Uterus (tissue), 2 donors: ENCODE results near the gene CGNL1.

Experiments
- POLR2A ChIP-seq, 2 donors: fragments of 450-650 bp; IDR thresholded peaks; one replicate each; pipeline ENCODE4 v1.6.1; 2016; ENCODE audit warnings: antibody characterized with exemption in 2 of 2, mild to moderate bottlenecking in 1 of 2, moderate library complexity in 1 of 2
- TF ChIP-seq, protein P1 (sequence below), 4 experiments: fragments of 200-600 bp in 2 of 4; fragments of 450-650 bp in 2 of 4; sonication (generic) in 2 of 4; IDR thresholded peaks; one replicate each; pipeline ENCODE4 v1.5.1; 2016 to 2019; ENCODE audit warnings: antibody characterized with exemption in 4 of 4, mild to moderate bottlenecking in 2 of 4, moderate library complexity in 1 of 4

DNA sequence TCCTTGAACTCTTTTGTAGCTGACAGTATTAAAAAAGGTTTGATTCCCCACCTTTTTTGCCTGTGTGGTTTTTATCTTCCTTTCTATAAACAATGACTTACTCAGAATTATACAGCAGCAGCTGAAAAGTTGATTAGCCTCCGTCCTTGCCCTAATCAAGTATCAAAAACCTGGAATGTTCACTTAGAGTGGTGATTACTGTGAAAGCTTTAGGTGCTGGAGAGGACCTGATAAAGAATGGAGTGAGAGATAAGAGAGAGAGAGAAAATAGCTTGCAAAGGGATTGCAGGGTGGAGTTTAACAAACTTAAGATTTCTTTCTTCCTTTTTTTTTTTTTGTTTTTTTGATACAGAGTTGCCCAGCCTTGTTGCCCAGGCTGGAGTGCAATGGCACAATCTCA, 6.7 kb downstream of the CGNL1 start:
- TF ChIP-seq POLR2A (IDR thresholded peaks at IDR 0.05): no peak
- TF ChIP-seq, protein P1, sequence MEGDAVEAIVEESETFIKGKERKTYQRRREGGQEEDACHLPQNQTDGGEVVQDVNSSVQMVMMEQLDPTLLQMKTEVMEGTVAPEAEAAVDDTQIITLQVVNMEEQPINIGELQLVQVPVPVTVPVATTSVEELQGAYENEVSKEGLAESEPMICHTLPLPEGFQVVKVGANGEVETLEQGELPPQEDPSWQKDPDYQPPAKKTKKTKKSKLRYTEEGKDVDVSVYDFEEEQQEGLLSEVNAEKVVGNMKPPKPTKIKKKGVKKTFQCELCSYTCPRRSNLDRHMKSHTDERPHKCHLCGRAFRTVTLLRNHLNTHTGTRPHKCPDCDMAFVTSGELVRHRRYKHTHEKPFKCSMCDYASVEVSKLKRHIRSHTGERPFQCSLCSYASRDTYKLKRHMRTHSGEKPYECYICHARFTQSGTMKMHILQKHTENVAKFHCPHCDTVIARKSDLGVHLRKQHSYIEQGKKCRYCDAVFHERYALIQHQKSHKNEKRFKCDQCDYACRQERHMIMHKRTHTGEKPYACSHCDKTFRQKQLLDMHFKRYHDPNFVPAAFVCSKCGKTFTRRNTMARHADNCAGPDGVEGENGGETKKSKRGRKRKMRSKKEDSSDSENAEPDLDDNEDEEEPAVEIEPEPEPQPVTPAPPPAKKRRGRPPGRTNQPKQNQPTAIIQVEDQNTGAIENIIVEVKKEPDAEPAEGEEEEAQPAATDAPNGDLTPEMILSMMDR (IDR thresholded peaks at IDR 0.05): no peak
